ENCODE results near the gene CDH15.

DNA sequence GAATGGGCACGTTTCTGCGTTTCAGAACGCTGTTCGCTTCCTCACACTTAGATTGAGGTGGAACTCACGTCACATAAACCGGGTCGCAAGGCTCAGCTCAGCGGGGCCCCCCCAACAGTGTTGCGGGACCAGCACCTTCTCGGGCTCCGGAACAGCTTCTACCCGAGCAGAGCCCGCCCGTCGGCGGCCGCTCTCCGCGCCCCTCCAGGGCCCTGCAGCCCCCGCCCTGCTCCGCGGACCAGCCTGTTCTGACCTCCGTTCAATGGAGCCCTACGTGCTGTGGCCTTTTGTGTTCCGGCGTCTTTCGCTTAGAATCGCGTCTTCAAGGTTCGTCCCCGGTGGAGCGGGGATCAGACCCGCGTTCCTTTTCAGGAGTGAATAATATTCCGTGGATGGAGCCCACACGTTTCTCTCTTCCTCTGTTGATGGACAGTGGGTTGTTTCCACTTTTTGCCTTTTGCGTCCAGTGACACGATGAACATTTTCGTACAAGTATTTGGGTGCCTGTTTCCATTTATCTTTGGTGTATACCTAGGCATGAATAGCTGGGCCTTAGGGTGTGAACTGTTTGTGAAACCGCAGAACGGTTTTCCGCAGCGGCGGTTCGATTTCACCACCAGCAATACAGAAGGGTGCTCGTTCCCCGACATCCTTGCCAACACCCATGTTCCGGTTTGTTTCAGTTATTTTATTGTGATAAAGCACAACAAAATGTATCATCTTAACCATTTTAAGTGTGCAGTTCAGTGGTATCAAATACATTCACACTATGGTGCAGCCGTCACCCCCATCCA is 31.1 kb downstream of the CDH15 start:
- TF ChIP-seq, protein P1, sequence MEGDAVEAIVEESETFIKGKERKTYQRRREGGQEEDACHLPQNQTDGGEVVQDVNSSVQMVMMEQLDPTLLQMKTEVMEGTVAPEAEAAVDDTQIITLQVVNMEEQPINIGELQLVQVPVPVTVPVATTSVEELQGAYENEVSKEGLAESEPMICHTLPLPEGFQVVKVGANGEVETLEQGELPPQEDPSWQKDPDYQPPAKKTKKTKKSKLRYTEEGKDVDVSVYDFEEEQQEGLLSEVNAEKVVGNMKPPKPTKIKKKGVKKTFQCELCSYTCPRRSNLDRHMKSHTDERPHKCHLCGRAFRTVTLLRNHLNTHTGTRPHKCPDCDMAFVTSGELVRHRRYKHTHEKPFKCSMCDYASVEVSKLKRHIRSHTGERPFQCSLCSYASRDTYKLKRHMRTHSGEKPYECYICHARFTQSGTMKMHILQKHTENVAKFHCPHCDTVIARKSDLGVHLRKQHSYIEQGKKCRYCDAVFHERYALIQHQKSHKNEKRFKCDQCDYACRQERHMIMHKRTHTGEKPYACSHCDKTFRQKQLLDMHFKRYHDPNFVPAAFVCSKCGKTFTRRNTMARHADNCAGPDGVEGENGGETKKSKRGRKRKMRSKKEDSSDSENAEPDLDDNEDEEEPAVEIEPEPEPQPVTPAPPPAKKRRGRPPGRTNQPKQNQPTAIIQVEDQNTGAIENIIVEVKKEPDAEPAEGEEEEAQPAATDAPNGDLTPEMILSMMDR (IDR thresholded peaks at IDR 0.05): no peak
- TF ChIP-seq POLR2AphosphoS5 (IDR thresholded peaks at IDR 0.05): no peak
- TF ChIP-seq POLR2A (IDR thresholded peaks at IDR 0.05): no peak
